ENCODE data around the gene CAMKK2. TPM values are rescaled to one million over a fixed set of nuclear protein-coding genes. Genes with fewer than 3 reads are reported as not detected.

CAMKK2 gene
- total and polyA plus RNA-seq, 2 donors from 2014 or later: 16.3 to 35.6 TPM

GRCh38 chr12:121237415-121237814 is 59.1 kb downstream of the CAMKK2 start:
- no peak overlapping the region for H3K9ac ChIP-seq (ENCODE audit: low read length in 3 of 3)
- H3K36me3 ChIP-seq (ENCODE audit: control insufficient read depth in 2 of 3, insufficient read depth in 3 of 3, low read length in 3 of 3): peaks cover 0 to 14% (median 0%) of the 10 kb centered on the region in 3 donors
- H3K9me3 ChIP-seq (ENCODE audit: control insufficient read depth in 2 of 3, insufficient read depth in 1 of 3, low read length in 3 of 3): no peaks in the 10 kb centered on the region
- FAIRE-seq: no peak
- H3K27me3 ChIP-seq (ENCODE audit: control insufficient read depth, insufficient read depth, low read length): no peaks in the 10 kb centered on the region
- no peak overlapping the region for H3K4me3 ChIP-seq (ENCODE audit: low read length in 3 of 3)
- no peak for DNase-seq
- H3K4me1 ChIP-seq (ENCODE audit: control insufficient read depth in 2 of 3, insufficient read depth in 2 of 3, low read depth in 1 of 3, low read length in 3 of 3): peaks cover 0 to 6% (median 0%) of the 10 kb centered on the region in 3 donors
- TF ChIP-seq CTCF (IDR thresholded peaks at IDR 0.05; ENCODE audit: borderline replicate concordance, extremely low read depth, insufficient read depth): no peak
- H3K27ac ChIP-seq (ENCODE audit: low read depth in 2 of 2, low read length in 2 of 2): no peak overlapping the region
- intact Hi-C loops (cut with DNase I): no loop called here

GRCh38 chr12:121236776-121237175 is 59.7 kb downstream of the CAMKK2 start:
- no peak for TF ChIP-seq CTCF (IDR thresholded peaks at IDR 0.05; ENCODE audit: borderline replicate concordance, extremely low read depth, insufficient read depth)
- no peak overlapping the region for H3K27ac ChIP-seq (ENCODE audit: low read depth in 2 of 2, low read length in 2 of 2)
- FAIRE-seq (no peak), DNase-seq (no peak)
- H3K27me3 ChIP-seq (ENCODE audit: control insufficient read depth, insufficient read depth, low read length): no peaks in the 10 kb centered on the region
- H3K36me3 ChIP-seq (ENCODE audit: control insufficient read depth in 2 of 3, insufficient read depth in 3 of 3, low read length in 3 of 3): peaks cover 0 to 14% (median 0%) of the 10 kb centered on the region in 3 donors
- intact Hi-C loops (cut with DNase I): no loop called here
- no peaks in the 10 kb centered on the region for H3K9me3 ChIP-seq (ENCODE audit: control insufficient read depth in 2 of 3, insufficient read depth in 1 of 3, low read length in 3 of 3)
- H3K4me3 ChIP-seq (ENCODE audit: low read length in 3 of 3): no peak overlapping the region
- no peak overlapping the region for H3K9ac ChIP-seq (ENCODE audit: low read length in 3 of 3)
- peaks cover 0 to 6% (median 0%) of the 10 kb centered on the region in 3 donors for H3K4me1 ChIP-seq (ENCODE audit: control insufficient read depth in 2 of 3, insufficient read depth in 2 of 3, low read depth in 1 of 3, low read length in 3 of 3)

GRCh38 chr12:121233628-121234020 is 62.9 kb downstream of the CAMKK2 start:
- H3K36me3 ChIP-seq (ENCODE audit: control insufficient read depth in 2 of 3, insufficient read depth in 3 of 3, low read length in 3 of 3): peaks cover 0 to 14% (median 0%) of the 10 kb centered on the region in 3 donors
- intact Hi-C loops (cut with DNase I): no loop called here
- no peaks in the 10 kb centered on the region for H3K27me3 ChIP-seq (ENCODE audit: control insufficient read depth, insufficient read depth, low read length)
- no peak for TF ChIP-seq CTCF (IDR thresholded peaks at IDR 0.05; ENCODE audit: borderline replicate concordance, extremely low read depth, insufficient read depth)
- no peak overlapping the region for H3K4me3 ChIP-seq (ENCODE audit: low read length in 3 of 3)
- no peak for DNase-seq
- peaks cover 0 to 6% (median 3%) of the 10 kb centered on the region in 3 donors for H3K4me1 ChIP-seq (ENCODE audit: control insufficient read depth in 2 of 3, insufficient read depth in 2 of 3, low read depth in 1 of 3, low read length in 3 of 3)
- no peaks in the 10 kb centered on the region for H3K9me3 ChIP-seq (ENCODE audit: control insufficient read depth in 2 of 3, insufficient read depth in 1 of 3, low read length in 3 of 3)
- no peak overlapping the region for H3K27ac ChIP-seq (ENCODE audit: low read depth in 2 of 2, low read length in 2 of 2)
- FAIRE-seq: no peak
- no peak overlapping the region for H3K9ac ChIP-seq (ENCODE audit: low read length in 3 of 3)

All from kidney (tissue), 14 donors.